Measurements from ENCODE around the gene MICALL2. TPM values are rescaled to one million over a fixed set of nuclear protein-coding genes. Genes with fewer than 3 reads are reported as not detected.

The MICALL2 gene
- total RNA-seq, 1 donor from 2014 or later: 76.5 TPM

DNA sequence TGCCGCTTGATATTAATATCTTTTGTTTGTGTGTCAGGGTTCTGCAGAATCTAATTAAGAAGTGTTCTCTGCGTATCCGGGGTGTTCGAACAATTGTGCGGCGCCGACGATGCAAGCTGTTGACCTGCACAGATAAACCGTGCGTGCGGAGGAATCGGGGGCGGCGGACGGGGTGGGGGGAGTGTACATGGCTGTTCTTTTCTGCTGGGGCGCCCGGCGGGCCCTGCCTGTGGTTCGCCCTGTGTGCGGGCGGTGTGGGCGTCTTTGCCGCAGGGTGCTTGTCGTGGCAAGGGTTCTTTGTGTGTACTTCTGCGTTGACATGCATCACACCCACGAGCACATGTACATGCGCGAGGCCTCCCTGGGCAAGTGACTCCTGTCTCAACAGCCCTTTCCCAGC lies 47.9 kb downstream of the MICALL2 start:
- no peak overlapping the region for H3K4me3 ChIP-seq
- H3K9me3 ChIP-seq: no peaks in the 10 kb centered on the region
- no peak overlapping the region for H3K27ac ChIP-seq
- TF ChIP-seq CTCF (IDR thresholded peaks at IDR 0.05): no peak
- peaks cover 0 to 4% of the 10 kb centered on the region in 2 donors for H3K4me1 ChIP-seq
- intact Hi-C loops (cut with DNase I): no loop called here
- H3K36me3 ChIP-seq: no peaks in the 10 kb centered on the region
- no peak for DNase-seq (ENCODE audit: low spot score in 2 of 2)
- peaks cover 6% of the 10 kb centered on the region for H3K27me3 ChIP-seq

DNA sequence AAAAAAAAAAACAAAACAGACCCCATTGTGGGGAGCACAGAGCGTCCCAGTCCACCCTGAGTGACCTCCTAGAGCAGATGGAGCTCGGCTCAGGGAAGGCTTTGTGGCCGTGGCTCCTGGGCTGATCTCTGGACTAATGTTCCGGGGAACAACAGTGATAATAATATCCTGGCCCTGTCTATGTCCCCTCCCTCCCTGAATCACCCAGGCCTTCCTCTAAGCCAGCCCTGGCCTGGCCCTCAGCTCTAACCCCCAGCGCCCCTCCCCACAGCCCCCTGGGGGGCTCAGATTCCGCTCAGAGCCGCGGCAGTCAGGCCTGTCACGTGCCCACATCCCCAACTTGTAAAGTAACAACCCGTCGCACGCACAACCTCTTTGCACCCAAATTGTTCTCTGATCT lies 48.3 kb downstream of the MICALL2 start:
- Histone ChIP-seq H3K36me3 (no peaks in the 10 kb centered on the region), H3K4me3 (no peak overlapping the region), H3K27me3 (peaks cover 6% of the 10 kb centered on the region), H3K27ac (no peak overlapping the region), H3K4me1 (peaks cover 0 to 4% of the 10 kb centered on the region in 2 donors), H3K9me3 (no peaks in the 10 kb centered on the region)
- no peak for DNase-seq (ENCODE audit: low spot score in 2 of 2)
- TF ChIP-seq CTCF (IDR thresholded peaks at IDR 0.05): no peak
- intact Hi-C loops (cut with DNase I): no loop called here

DNA sequence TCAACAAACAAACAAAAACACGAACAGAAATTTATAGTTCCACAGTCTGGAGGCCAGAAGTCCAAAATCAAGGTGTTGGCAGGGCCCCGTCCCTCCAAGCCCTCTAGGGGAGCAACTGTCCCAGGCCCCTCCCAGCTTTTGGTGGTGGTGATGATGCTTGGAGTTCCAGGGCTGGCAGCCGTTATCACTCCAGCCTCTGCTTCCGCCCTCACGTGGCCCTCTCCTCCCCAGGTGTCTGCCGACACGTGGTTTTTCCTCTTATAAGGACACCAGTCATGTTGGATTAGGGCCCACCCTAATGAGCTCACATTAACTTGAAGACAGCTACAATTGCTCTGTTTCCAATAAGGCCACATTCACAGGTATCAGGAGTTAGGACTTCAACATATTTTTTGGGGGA lies 49.7 kb downstream of the MICALL2 start:
- DNase-seq (ENCODE audit: low spot score in 2 of 2): no peak
- TF ChIP-seq CTCF (IDR thresholded peaks at IDR 0.05): no peak
- intact Hi-C loops (cut with DNase I): no loop called here
- no peaks in the 10 kb centered on the region for H3K36me3 ChIP-seq
- H3K27me3 ChIP-seq: peaks cover 6% of the 10 kb centered on the region
- no peak overlapping the region for H3K27ac ChIP-seq
- no peak overlapping the region for H3K4me3 ChIP-seq
- no peaks in the 10 kb centered on the region for H3K9me3 ChIP-seq
- H3K4me1 ChIP-seq: peaks cover 0 to 4% of the 10 kb centered on the region in 2 donors

DNA sequence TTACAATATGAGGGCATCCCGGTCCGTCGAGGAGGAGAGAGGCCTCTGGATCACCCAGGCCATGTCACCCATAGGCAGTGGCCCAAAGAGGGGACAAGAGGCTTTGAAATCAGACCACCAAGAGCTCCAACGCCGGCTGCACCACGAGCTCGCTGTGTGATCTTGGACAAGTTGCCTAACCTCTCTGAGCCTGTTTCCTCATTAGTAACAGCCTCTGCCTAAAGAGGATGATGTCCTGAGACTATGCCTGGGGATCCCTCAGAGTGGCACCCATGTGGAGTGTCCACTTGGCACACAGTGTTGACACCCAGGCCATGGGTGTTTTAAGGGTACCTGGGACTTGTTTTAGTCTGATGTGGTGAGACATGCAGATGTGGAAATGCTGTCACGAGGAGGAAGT lies 50.8 kb downstream of the MICALL2 start:
- TF ChIP-seq CTCF (IDR thresholded peaks at IDR 0.05): no peak
- Histone ChIP-seq H3K27me3 (peaks cover 6% of the 10 kb centered on the region), H3K27ac (no peak overlapping the region), H3K4me1 (peaks cover 0 to 4% of the 10 kb centered on the region in 2 donors), H3K9me3 (no peaks in the 10 kb centered on the region), H3K4me3 (no peak overlapping the region), H3K36me3 (no peaks in the 10 kb centered on the region)
- intact Hi-C loops (cut with DNase I): no loop called here
- no peak for DNase-seq (ENCODE audit: low spot score in 2 of 2)

- intact Hi-C loops (cut with DNase I): no loop called here
- H3K4me3 ChIP-seq: no peak overlapping the region
- no peaks in the 10 kb centered on the region for H3K36me3 ChIP-seq
- TF ChIP-seq CTCF (IDR thresholded peaks at IDR 0.05): no peak
- H3K9me3 ChIP-seq: no peaks in the 10 kb centered on the region
- DNase-seq (ENCODE audit: low spot score in 2 of 2): no peak
- no peak overlapping the region for H3K27ac ChIP-seq
- H3K27me3 ChIP-seq: peaks cover 6% of the 10 kb centered on the region
- H3K4me1 ChIP-seq: peaks cover 0 to 4% of the 10 kb centered on the region in 2 donors
Observed at GRCh38 chr7:1407892-1408291, 51.4 kb downstream of the MICALL2 start.

- H3K4me1 ChIP-seq: no peaks in the 10 kb centered on the region
- no peaks in the 10 kb centered on the region for H3K36me3 ChIP-seq
- peaks cover 6% of the 10 kb centered on the region for H3K27me3 ChIP-seq
- DNase-seq (ENCODE audit: low spot score in 2 of 2): no peak
- no peak for TF ChIP-seq CTCF (IDR thresholded peaks at IDR 0.05)
- peaks cover 5% of the 10 kb centered on the region in 2 donors for H3K9me3 ChIP-seq
- H3K27ac ChIP-seq: no peak overlapping the region
- H3K4me3 ChIP-seq: no peak overlapping the region
- intact Hi-C loops (cut with DNase I): no loop called here
Observed at GRCh38 chr7:1404898-1405548, 54.2 kb downstream of the MICALL2 start.
